Suprapubic skin (tissue), 4 donors: ENCODE measurements around the gene KIRREL3.

Experiments used
- EP300 ChIP-seq: sonication (generic); formaldehyde crosslinking; IDR thresholded peaks from one replicate; pipeline ENCODE4 v1.6.1; 2017; ENCODE audit warnings: antibody characterized with exemption
- POLR2A ChIP-seq, 2 donors: fragments of 450-650 bp; IDR thresholded peaks; one replicate each; pipeline ENCODE4 v1.6.1; 2017; ENCODE audit warnings: antibody characterized with exemption in 2 of 2, mild to moderate bottlenecking in 2 of 2, moderate library complexity in 2 of 2
- POLR2AphosphoS5 ChIP-seq, 3 donors: sonication (generic); formaldehyde crosslinking; IDR thresholded peaks; one replicate each; pipeline ENCODE4 v1.6.1; 2017; ENCODE audit warnings: antibody characterized with exemption in 3 of 3
- TF ChIP-seq, protein P1 (sequence below), 2 donors: fragments of 200-600 bp in 1 of 2; fragments of 450-650 bp in 1 of 2; sonication (generic) in 1 of 2; IDR thresholded peaks; one replicate each; pipeline ENCODE4 v1.5.1; 2016 to 2019; ENCODE audit warnings: antibody characterized with exemption in 2 of 2, mild to moderate bottlenecking in 1 of 2, moderate library complexity in 1 of 2

GRCh38 chr11:126914166-126914565, 86.4 kb downstream of the KIRREL3 start:
- TF ChIP-seq, protein P1, sequence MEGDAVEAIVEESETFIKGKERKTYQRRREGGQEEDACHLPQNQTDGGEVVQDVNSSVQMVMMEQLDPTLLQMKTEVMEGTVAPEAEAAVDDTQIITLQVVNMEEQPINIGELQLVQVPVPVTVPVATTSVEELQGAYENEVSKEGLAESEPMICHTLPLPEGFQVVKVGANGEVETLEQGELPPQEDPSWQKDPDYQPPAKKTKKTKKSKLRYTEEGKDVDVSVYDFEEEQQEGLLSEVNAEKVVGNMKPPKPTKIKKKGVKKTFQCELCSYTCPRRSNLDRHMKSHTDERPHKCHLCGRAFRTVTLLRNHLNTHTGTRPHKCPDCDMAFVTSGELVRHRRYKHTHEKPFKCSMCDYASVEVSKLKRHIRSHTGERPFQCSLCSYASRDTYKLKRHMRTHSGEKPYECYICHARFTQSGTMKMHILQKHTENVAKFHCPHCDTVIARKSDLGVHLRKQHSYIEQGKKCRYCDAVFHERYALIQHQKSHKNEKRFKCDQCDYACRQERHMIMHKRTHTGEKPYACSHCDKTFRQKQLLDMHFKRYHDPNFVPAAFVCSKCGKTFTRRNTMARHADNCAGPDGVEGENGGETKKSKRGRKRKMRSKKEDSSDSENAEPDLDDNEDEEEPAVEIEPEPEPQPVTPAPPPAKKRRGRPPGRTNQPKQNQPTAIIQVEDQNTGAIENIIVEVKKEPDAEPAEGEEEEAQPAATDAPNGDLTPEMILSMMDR (IDR thresholded peaks at IDR 0.05): no peak
- no peak for TF ChIP-seq POLR2AphosphoS5 (IDR thresholded peaks at IDR 0.05)
- no peak for TF ChIP-seq POLR2A (IDR thresholded peaks at IDR 0.05)
- no peak for TF ChIP-seq EP300
